AG08395 (cell line): ENCODE measurements around the gene ANO3.

Experiments used
- DNase-seq: peaks from one replicate; pipeline ENCODE4 v3.0.0; 2012; ENCODE audit warnings: mixed read lengths, low spot score

ANO3 gene

GRCh38 chr11:26710489-26710888, 378.6 kb downstream of the ANO3 start:
- DNase-seq, result no peak

GRCh38 chr11:26712497-26712896, 380.6 kb downstream of the ANO3 start:
- no peak for DNase-seq
